ENCODE results near the gene CFDP1. TPM values are rescaled to one million over a fixed set of nuclear protein-coding genes. Genes with fewer than 3 reads are reported as not detected.

The CFDP1 gene
- total RNA-seq, 2 donors from 2014 or later, result 25.2 to 33.6 TPM

- peaks cover 0 to 91% of the 10 kb centered on the region in 2 donors for H3K4me1 ChIP-seq
- no peaks in the 10 kb centered on the region for H3K9me3 ChIP-seq
- H3K4me3 ChIP-seq, result no peak overlapping the region
- H3K36me3 ChIP-seq, result peaks cover 13% of the 10 kb centered on the region
- DNase-seq (ENCODE audit: low spot score), result no peak
- H3K27ac ChIP-seq, result peak overlapping the region; percentile 97 to 98
- H3K27me3 ChIP-seq, result no peaks in the 10 kb centered on the region
- TF ChIP-seq, protein P1, sequence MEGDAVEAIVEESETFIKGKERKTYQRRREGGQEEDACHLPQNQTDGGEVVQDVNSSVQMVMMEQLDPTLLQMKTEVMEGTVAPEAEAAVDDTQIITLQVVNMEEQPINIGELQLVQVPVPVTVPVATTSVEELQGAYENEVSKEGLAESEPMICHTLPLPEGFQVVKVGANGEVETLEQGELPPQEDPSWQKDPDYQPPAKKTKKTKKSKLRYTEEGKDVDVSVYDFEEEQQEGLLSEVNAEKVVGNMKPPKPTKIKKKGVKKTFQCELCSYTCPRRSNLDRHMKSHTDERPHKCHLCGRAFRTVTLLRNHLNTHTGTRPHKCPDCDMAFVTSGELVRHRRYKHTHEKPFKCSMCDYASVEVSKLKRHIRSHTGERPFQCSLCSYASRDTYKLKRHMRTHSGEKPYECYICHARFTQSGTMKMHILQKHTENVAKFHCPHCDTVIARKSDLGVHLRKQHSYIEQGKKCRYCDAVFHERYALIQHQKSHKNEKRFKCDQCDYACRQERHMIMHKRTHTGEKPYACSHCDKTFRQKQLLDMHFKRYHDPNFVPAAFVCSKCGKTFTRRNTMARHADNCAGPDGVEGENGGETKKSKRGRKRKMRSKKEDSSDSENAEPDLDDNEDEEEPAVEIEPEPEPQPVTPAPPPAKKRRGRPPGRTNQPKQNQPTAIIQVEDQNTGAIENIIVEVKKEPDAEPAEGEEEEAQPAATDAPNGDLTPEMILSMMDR (IDR thresholded peaks at IDR 0.05), result no peak
These were observed 186.6 kb downstream of the CFDP1 start for GRCh38 chr16:75246504-75247205.

DNA sequence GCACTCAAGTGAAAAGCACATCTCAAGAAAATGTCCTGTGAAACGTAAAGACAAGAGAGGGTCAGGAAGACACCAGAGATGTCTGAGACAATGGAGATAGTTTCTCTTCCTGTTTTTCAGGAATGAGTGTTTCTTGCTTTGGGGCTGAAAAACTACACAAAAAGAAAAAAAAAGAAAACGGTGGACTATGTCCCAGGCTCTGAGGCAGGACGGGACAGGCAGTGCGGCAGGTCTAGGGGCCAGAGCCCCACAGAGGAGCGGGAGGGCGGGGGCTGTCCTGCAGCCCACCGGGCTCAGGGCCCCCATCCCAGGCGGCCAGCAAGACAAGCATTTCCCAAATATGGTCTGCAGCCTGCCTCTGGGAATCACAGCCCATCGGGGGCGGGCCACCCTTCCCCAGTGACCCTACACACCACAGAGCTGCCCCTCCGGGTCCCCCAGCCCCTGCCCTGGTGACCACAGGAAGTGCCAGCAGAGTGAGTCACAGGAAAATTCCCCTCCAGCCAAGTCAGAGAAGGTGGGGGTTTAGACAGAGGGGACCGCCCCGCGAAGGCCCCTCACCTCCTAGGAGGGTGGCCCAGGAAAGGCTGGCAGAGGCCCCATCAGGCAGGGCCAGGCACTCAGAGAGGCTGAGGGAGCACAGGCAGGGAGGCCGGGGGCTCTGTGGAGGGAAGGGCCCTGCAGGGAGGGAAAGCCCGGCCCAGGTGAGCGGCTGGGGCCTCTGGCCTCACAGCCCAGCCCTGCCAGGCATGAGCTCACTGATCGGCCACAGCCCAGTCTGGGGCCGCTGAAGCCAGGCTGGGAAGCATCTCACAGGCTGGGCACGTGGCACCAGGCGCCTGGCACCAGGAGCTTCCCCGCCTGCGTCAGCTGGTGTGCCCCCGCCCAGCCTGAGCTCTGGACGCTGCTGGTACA lies 188.2 kb downstream of the CFDP1 start:
- Histone ChIP-seq H3K27ac (peak overlapping the region; percentile 97 to 98), H3K27me3 (no peaks in the 10 kb centered on the region), H3K36me3 (peaks cover 20% of the 10 kb centered on the region), H3K4me1 (peaks cover 0 to 95% of the 10 kb centered on the region in 2 donors), H3K4me3 (no peak overlapping the region), H3K9me3 (no peaks in the 10 kb centered on the region)
- TF ChIP-seq, protein P1 (IDR thresholded peaks at IDR 0.05), result no peak
- peak; percentile 90 for DNase-seq (ENCODE audit: low spot score)

- H3K9me3 ChIP-seq, result no peaks in the 10 kb centered on the region
- peaks cover 0 to 95% of the 10 kb centered on the region in 2 donors for H3K4me1 ChIP-seq
- no peak overlapping the region for H3K4me3 ChIP-seq
- H3K27ac ChIP-seq, result peak overlapping the region; percentile 97 to 98
- peaks cover 20% of the 10 kb centered on the region for H3K36me3 ChIP-seq
- no peaks in the 10 kb centered on the region for H3K27me3 ChIP-seq
- DNase-seq (ENCODE audit: low spot score), result peak; percentile 78
- TF ChIP-seq, protein P1 (IDR thresholded peaks at IDR 0.05), result no peak
These were observed 189.0 kb downstream of the CFDP1 start for GRCh38 chr16:75244225-75244809.

Other genes with a start within 250 kb of the CFDP1 start
- gene CTRB2, start 226.3 kb downstream of the CFDP1 start, total RNA-seq, result not detected
- not detected for gene CTRB1, start 214.5 kb downstream of the CFDP1 start, total RNA-seq
- 10 to 100 TPM; 58.0 to 88.2 TPM for gene BCAR1, start 181.9 kb downstream of the CFDP1 start, total RNA-seq
- gene TMEM170A, start 31.2 kb upstream of the CFDP1 start, total RNA-seq, result 10 to 100 TPM; 13.4 to 16.3 TPM
- 1 to 10 TPM; 2.8 to 3.5 TPM for gene CHST6, start 61.9 kb upstream of the CFDP1 start, total RNA-seq
- gene CHST5, start 102.6 kb upstream of the CFDP1 start, total RNA-seq, result under 1 TPM in 1 of 2 donors, not detected in 1; 0.16 TPM
- 1 to 10 TPM; 4.7 to 5.9 TPM for gene TMEM231, start 122.7 kb upstream of the CFDP1 start, total RNA-seq
- 100 to 1,000 TPM; 167 to 177 TPM for gene GABARAPL2, start 132.9 kb upstream of the CFDP1 start, total RNA-seq
- gene ADAT1, start 189.8 kb upstream of the CFDP1 start, total RNA-seq, result 10 to 100 TPM; 20.4 to 23.7 TPM
- gene KARS1, start 214.2 kb upstream of the CFDP1 start, total RNA-seq, result 100 to 1,000 TPM in 1 of 2 donors, 10 to 100 TPM in 1; 88.9 to 100 TPM
- gene TERF2IP, start 214.3 kb upstream of the CFDP1 start, total RNA-seq, result 10 to 100 TPM; 77.8 to 81.8 TPM
- gene CPHXL2, start 243.5 kb upstream of the CFDP1 start, total RNA-seq, result not detected